Measurements from ENCODE around the gene FKBP2. TPM values are rescaled to one million over a fixed set of nuclear protein-coding genes. Genes with fewer than 3 reads are reported as not detected.

FKBP2 gene
- total and polyA plus RNA-seq, 2 of the 13 experiments (the other 11 are each of a cell fraction or from before 2014, with no cell fraction given): 30.1 to 53.3 TPM

- Histone ChIP-seq H3K4me3 (replicated peaks in 1 of 3; ENCODE audit: insufficient read depth in 1 of 3, low read depth in 2 of 3, low read length in 3 of 3) (peak within 1 kb of the TSS; percentile 68 to 88 (median 83)), H3K9me3 (ENCODE audit: low read length) (no peaks in the 10 kb centered on the region), H3K9ac (ENCODE audit: insufficient read depth, low read depth, low read length) (peak within 1 kb of the TSS; percentile 70), H3K4me1 (ENCODE audit: insufficient read depth, low read length) (peaks cover 51% of the 10 kb centered on the region), H3K36me3 (replicated peaks in 1 of 2; ENCODE audit: control insufficient read depth in 1 of 2, insufficient read depth in 2 of 2, low read length in 2 of 2) (0 out of 5 replicates have a peak, but pooled peaks cover 1 to 7% of the 10 kb centered on the region in 2 experiments), H3K79me2 (ENCODE audit: insufficient read depth, low read length) (peaks cover 10% of the 10 kb centered on the region), H3K4me2 (ENCODE audit: low read depth, low read length) (peak within 1 kb of the TSS; percentile 100), H3K27me3 (ENCODE audit: control insufficient read depth in 1 of 2, insufficient read depth in 2 of 2, low read length in 2 of 2) (no peaks in the 10 kb centered on the region; a peak in 1 of 5 replicates), H4K20me1 (ENCODE audit: insufficient read depth, low read length) (no peaks in the 10 kb centered on the region), H2AFZ (ENCODE audit: low read length) (no peak within 1 kb of the TSS), H3K27ac (ENCODE audit: extremely low read length, insufficient read depth, low read length) (no peak within 1 kb of the TSS)
- DNase-seq (ENCODE audit: low spot score) (no peak), ATAC-seq (peak; percentile 39), FAIRE-seq (no peak)
- ChIA-PET CTCF (ENCODE audit: low intra/inter-chr PET ratio, low total read pairs) (no interaction called here), POLR2A (interaction anchor here (0.9 to 2.1 kb wide), 9 partner anchors 10 to 70 kb away, joined by 3 to 14 read pairs (median 6); partner anchors contain the start of genes ESRRA, FKBP2 and PRDX5)
- WGBS (ENCODE audit: low lambda C conversion rate): 0% methylated on average over 6 of the region's 75 CpGs
- no TSS peak for BruUV-seq (replicated peaks)
- in situ Hi-C loops (cut with HindIII; ENCODE audit: extremely low pct_ligation_motif_present, low pct_unique_long_range_greater_than_20kb) (no loop called here), intact Hi-C loops (cut with micrococcal nuclease; ENCODE audit: unreplicated experiment) (loop anchor here (2.0 kb wide), 2 partner anchors 18 to 60 kb away; no protein-coding TSS in a partner anchor)
- TF ChIP-seq MED1 (CRISPR knock-in tag; IDR thresholded peaks at IDR 0.05) (no peak), TOPORS (CRISPR knock-in tag; IDR thresholded peaks at IDR 0.05) (no peak), KAT2B (IDR thresholded peaks at IDR 0.05; ENCODE audit: borderline replicate concordance, low read depth, low read length) (no peak), CBX5 (CRISPR knock-in tag; IDR thresholded peaks at IDR 0.05; ENCODE audit: borderline replicate concordance) (no peak), ERF (CRISPR knock-in tag; IDR thresholded peaks at IDR 0.05) (no peak), ZBTB7B (CRISPR knock-in tag; IDR thresholded peaks at IDR 0.05) (no peak; the same call in 1 of the 2 replicates), HNRNPUL1 (IDR thresholded peaks at IDR 0.05; ENCODE audit: low read depth, low read length) (no peak), HDAC1 (CRISPR knock-in tag; IDR thresholded peaks at IDR 0.05) (no peak; the same call in 1 of the 2 replicates), CENPBD1 (CRISPR knock-in tag; IDR thresholded peaks at IDR 0.05; ENCODE audit: borderline replicate concordance, low read depth) (no peak), MTA3 (CRISPR knock-in tag; IDR thresholded peaks at IDR 0.05) (no peak), ZSCAN30 (CRISPR knock-in tag; IDR thresholded peaks at IDR 0.05) (no peak), ZFP82 (CRISPR knock-in tag; IDR thresholded peaks at IDR 0.05; ENCODE audit: borderline replicate concordance) (no peak), FLYWCH1 (CRISPR knock-in tag; IDR thresholded peaks at IDR 0.05) (0 out of 2 replicates have a peak, but pooled peaks have one; percentile 20)
- TF ChIP-seq, protein P1, sequence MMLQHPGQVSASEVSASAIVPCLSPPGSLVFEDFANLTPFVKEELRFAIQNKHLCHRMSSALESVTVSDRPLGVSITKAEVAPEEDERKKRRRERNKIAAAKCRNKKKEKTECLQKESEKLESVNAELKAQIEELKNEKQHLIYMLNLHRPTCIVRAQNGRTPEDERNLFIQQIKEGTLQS (CRISPR knock-in tag; IDR thresholded peaks at IDR 0.05): no peak
- TF ChIP-seq, protein P2, sequence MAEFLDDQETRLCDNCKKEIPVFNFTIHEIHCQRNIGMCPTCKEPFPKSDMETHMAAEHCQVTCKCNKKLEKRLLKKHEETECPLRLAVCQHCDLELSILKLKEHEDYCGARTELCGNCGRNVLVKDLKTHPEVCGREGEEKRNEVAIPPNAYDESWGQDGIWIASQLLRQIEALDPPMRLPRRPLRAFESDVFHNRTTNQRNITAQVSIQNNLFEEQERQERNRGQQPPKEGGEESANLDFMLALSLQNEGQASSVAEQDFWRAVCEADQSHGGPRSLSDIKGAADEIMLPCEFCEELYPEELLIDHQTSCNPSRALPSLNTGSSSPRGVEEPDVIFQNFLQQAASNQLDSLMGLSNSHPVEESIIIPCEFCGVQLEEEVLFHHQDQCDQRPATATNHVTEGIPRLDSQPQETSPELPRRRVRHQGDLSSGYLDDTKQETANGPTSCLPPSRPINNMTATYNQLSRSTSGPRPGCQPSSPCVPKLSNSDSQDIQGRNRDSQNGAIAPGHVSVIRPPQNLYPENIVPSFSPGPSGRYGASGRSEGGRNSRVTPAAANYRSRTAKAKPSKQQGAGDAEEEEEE (CRISPR knock-in tag; IDR thresholded peaks at IDR 0.05; ENCODE audit: borderline replicate concordance): no peak
- TF ChIP-seq, protein P3, sequence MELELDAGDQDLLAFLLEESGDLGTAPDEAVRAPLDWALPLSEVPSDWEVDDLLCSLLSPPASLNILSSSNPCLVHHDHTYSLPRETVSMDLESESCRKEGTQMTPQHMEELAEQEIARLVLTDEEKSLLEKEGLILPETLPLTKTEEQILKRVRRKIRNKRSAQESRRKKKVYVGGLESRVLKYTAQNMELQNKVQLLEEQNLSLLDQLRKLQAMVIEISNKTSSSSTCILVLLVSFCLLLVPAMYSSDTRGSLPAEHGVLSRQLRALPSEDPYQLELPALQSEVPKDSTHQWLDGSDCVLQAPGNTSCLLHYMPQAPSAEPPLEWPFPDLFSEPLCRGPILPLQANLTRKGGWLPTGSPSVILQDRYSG (CRISPR knock-in tag; IDR thresholded peaks at IDR 0.05): no peak
- TF ChIP-seq, protein P4, sequence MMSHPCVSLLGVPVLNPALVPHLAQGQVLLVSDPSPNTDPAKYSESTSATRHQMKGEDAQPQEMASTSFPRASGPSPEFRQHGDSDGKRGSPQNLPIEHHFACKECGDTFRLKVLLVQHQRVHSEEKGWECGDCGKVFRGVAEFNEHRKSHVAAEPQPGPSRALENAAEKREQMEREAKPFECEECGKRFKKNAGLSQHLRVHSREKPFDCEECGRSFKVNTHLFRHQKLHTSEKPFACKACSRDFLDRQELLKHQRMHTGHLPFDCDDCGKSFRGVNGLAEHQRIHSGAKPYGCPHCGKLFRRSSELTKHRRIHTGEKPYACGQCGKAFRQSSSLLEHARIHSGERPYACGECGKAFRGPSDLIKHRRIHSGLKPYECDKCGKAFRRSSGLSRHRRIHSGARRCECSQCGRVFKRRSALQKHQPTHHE (CRISPR knock-in tag; IDR thresholded peaks at IDR 0.05; ENCODE audit: borderline replicate concordance): no peak
Observed at GRCh38 chr11:64251016-64251752, 10.3 kb downstream of the FKBP2 start, which contains the start of gene PLCB3. Gene PLCB3 (plus strand): TSS chr11:64251530. CDS start chr11:64251650, 120 bp downstream.

Measured in HepG2 (cell line).